Body of pancreas (tissue), 4 donors: Measurements from ENCODE around the gene PLAGL1. TPM values are rescaled to one million over a fixed set of nuclear protein-coding genes. Genes with fewer than 3 reads are reported as not detected.

ENCODE experiments used
- ATAC-seq: fragments of 150-250 bp; one replicate; pipeline ENCODE4 v1.9.1; 2016
- DNase-seq, 4 donors: peaks; one replicate each; pipeline ENCODE4 v3.0.0-alpha.2; 2019
- H3K27ac ChIP-seq, 4 donors: fragments of 200-600 bp; sonication (generic); 1 replicate in 3 of 4; 2 replicates in 1 of 4; pipeline versions ENCODE4 v1.5.1 to v1.6.1; 2016 to 2019; ENCODE audit warnings: mild to moderate bottlenecking in 1 of 4, mixed read lengths in 1 of 4, moderate library complexity in 1 of 4
- H3K27me3 ChIP-seq, 2 donors: fragments of 200-600 bp; sonication (generic); one replicate each; pipeline ENCODE4 v1.6.0; 2016; ENCODE audit warnings: mild to moderate bottlenecking in 1 of 2
- H3K36me3 ChIP-seq, 2 donors: fragments of 200-600 bp; sonication (generic); replicated peaks in 1 of 2; 2 replicates each; pipeline ENCODE4 v1.5.1; 2016; ENCODE audit warnings: low read depth in 2 of 2; ENCODE audit not compliant: insufficient read depth in 1 of 2
- H3K4me1 ChIP-seq: fragments of 200-600 bp; sonication (generic); one replicate; pipeline ENCODE4 v1.6.0; 2016
- H3K4me3 ChIP-seq, 2 donors: fragments of 200-600 bp; sonication (generic); 1 replicate in 1 of 2; 2 replicates in 1 of 2; pipeline ENCODE4 v1.5.1; 2016 to 2019
- H3K9me3 ChIP-seq, 3 donors: fragments of 200-600 bp; sonication (generic); 1 replicate in 2 of 3; 2 replicates in 1 of 3; pipeline ENCODE4 v1.5.1; 2016
- CTCF ChIP-seq, 7 experiments: fragments of 450-650 bp in 4 of 7; fragments of 200-600 bp in 3 of 7; sonication (generic) in 3 of 7; IDR thresholded peaks; one replicate each; pipeline ENCODE4 v1.5.1; 2016 to 2019; ENCODE audit warnings: antibody characterized with exemption in 7 of 7
- POLR2A ChIP-seq, 3 donors: fragments of 450-650 bp; IDR thresholded peaks; one replicate each; pipeline ENCODE4 v1.6.1; 2016; ENCODE audit warnings: antibody characterized with exemption in 3 of 3, mild to moderate bottlenecking in 2 of 3
- WGBS, 2 donors: methylation state at CpG; one replicate each; pipeline ENCODE4 v1.1.5; 2017; 5-methylcytosine and 5-hydroxymethylcytosine counted together
- intact Hi-C: fragments of 100-400 bp; cut with DNase I; formaldehyde crosslinking; loops from one replicate; pipeline ENCODE4 v1.15.1; 2023
- total RNA-seq, 2 donors: library from RNA; depleted of rRNA; stranded (reverse); fragments of >200 nt; gene quantifications; one replicate each; pipeline ENCODE4 v1.1.0, GENCODE V29; 2016

The PLAGL1 gene
- total RNA-seq, 2 donors from 2014 or later: 22.1 to 23.3 TPM

GRCh38 chr6:143958839-143959399 lies 49.1 kb downstream of the PLAGL1 start:
- H3K4me1 ChIP-seq: no peaks in the 10 kb centered on the region
- no peak for ATAC-seq
- TF ChIP-seq POLR2A (IDR thresholded peaks at IDR 0.05): no peak
- no peak for TF ChIP-seq CTCF (IDR thresholded peaks at IDR 0.05)
- H3K36me3 ChIP-seq: no peaks in the 10 kb centered on the region
- no peak overlapping the region for H3K4me3 ChIP-seq
- intact Hi-C loops: no loop called here
- H3K27ac ChIP-seq: no peak overlapping the region
- no peaks in the 10 kb centered on the region for H3K27me3 ChIP-seq
- DNase-seq: no peak
- 85 to 96% methylated on average over 11 of the region's 11 CpGs for WGBS, 2 donors
- no peaks in the 10 kb centered on the region for H3K9me3 ChIP-seq

- H3K9me3 ChIP-seq: no peaks in the 10 kb centered on the region
- H3K36me3 ChIP-seq: no peaks in the 10 kb centered on the region
- WGBS, 2 donors: 63 to 69% methylated on average over 4 of the region's 4 CpGs
- TF ChIP-seq POLR2A (IDR thresholded peaks at IDR 0.05): no peak
- no peak for TF ChIP-seq CTCF (IDR thresholded peaks at IDR 0.05)
- H3K27me3 ChIP-seq: no peaks in the 10 kb centered on the region
- no peak for ATAC-seq
- no peak overlapping the region for H3K4me3 ChIP-seq
- H3K27ac ChIP-seq: no peak overlapping the region
- intact Hi-C loops: no loop called here
- DNase-seq: no peak
- H3K4me1 ChIP-seq: no peaks in the 10 kb centered on the region
Measured at GRCh38 chr6:143957679-143958274, 50.3 kb downstream of the PLAGL1 start.

- DNase-seq (no peak), ATAC-seq (no peak)
- no peaks in the 10 kb centered on the region for H3K9me3 ChIP-seq
- no peak for TF ChIP-seq CTCF (IDR thresholded peaks at IDR 0.05)
- TF ChIP-seq POLR2A (IDR thresholded peaks at IDR 0.05): no peak
- H3K4me3 ChIP-seq: no peak overlapping the region
- no peaks in the 10 kb centered on the region for H3K36me3 ChIP-seq
- H3K4me1 ChIP-seq: no peaks in the 10 kb centered on the region
- 89 to 91% methylated on average over 8 of the region's 8 CpGs for WGBS, 2 donors
- H3K27me3 ChIP-seq: no peaks in the 10 kb centered on the region
- intact Hi-C loops: no loop called here
- no peak overlapping the region for H3K27ac ChIP-seq
Measured at GRCh38 chr6:143955971-143956370, 52.1 kb downstream of the PLAGL1 start.

- H3K4me1 ChIP-seq: no peaks in the 10 kb centered on the region
- TF ChIP-seq POLR2A (IDR thresholded peaks at IDR 0.05): no peak
- TF ChIP-seq CTCF (IDR thresholded peaks at IDR 0.05): no peak
- WGBS, 2 donors: 89 to 97% methylated on average over 4 of the region's 4 CpGs
Measured at GRCh38 chr6:143953922-143954321, 54.1 kb downstream of the PLAGL1 start.

More at GRCh38 chr6:143953922-143954321, 54.1 kb downstream of the PLAGL1 start:
- no peaks in the 10 kb centered on the region for H3K9me3 ChIP-seq
- no peak overlapping the region for H3K4me3 ChIP-seq
- no peaks in the 10 kb centered on the region for H3K27me3 ChIP-seq
- no peaks in the 10 kb centered on the region for H3K36me3 ChIP-seq
- ATAC-seq: no peak
- no peak overlapping the region for H3K27ac ChIP-seq
- no peak for DNase-seq
- intact Hi-C loops: no loop called here
